ENCODE results near the gene TMCO4.

The TMCO4 gene

GRCh38 chr1:19747761-19748160, 52.0 kb downstream of the TMCO4 start:
- no peak for ATAC-seq
- TF ChIP-seq, protein P1, sequence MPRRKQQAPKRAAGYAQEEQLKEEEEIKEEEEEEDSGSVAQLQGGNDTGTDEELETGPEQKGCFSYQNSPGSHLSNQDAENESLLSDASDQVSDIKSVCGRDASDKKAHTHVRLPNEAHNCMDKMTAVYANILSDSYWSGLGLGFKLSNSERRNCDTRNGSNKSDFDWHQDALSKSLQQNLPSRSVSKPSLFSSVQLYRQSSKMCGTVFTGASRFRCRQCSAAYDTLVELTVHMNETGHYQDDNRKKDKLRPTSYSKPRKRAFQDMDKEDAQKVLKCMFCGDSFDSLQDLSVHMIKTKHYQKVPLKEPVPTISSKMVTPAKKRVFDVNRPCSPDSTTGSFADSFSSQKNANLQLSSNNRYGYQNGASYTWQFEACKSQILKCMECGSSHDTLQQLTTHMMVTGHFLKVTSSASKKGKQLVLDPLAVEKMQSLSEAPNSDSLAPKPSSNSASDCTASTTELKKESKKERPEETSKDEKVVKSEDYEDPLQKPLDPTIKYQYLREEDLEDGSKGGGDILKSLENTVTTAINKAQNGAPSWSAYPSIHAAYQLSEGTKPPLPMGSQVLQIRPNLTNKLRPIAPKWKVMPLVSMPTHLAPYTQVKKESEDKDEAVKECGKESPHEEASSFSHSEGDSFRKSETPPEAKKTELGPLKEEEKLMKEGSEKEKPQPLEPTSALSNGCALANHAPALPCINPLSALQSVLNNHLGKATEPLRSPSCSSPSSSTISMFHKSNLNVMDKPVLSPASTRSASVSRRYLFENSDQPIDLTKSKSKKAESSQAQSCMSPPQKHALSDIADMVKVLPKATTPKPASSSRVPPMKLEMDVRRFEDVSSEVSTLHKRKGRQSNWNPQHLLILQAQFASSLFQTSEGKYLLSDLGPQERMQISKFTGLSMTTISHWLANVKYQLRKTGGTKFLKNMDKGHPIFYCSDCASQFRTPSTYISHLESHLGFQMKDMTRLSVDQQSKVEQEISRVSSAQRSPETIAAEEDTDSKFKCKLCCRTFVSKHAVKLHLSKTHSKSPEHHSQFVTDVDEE (CRISPR knock-in tag; IDR thresholded peaks at IDR 0.05), result no peak
- TF ChIP-seq ZFP30 (CRISPR knock-in tag; IDR thresholded peaks at IDR 0.05) (no peak), TOX (CRISPR knock-in tag; IDR thresholded peaks at IDR 0.05; ENCODE audit: borderline replicate concordance) (no peak), ZNF565 (CRISPR knock-in tag; conservative IDR thresholded peaks at IDR 0.05; ENCODE audit: low read depth) (no peak), BACH2 (CRISPR knock-in tag; IDR thresholded peaks at IDR 0.05; ENCODE audit: borderline replicate concordance) (no peak), ARNTL (CRISPR knock-in tag; IDR thresholded peaks at IDR 0.05; ENCODE audit: borderline replicate concordance, low read depth) (no peak), ISL1 (CRISPR knock-in tag; IDR thresholded peaks at IDR 0.05) (no peak), TCF4 (CRISPR knock-in tag; IDR thresholded peaks at IDR 0.05; ENCODE audit: borderline replicate concordance) (no peak), ZC3H10 (CRISPR knock-in tag; IDR thresholded peaks at IDR 0.05) (no peak), SNAI2 (CRISPR knock-in tag; IDR thresholded peaks at IDR 0.05) (no peak), ZNF70 (CRISPR knock-in tag; IDR thresholded peaks at IDR 0.05) (no peak), PPARA (CRISPR knock-in tag; IDR thresholded peaks at IDR 0.05; ENCODE audit: borderline replicate concordance) (no peak), PATZ1 (CRISPR knock-in tag; IDR thresholded peaks at IDR 0.05; ENCODE audit: borderline replicate concordance) (no peak), ZFP3 (CRISPR knock-in tag; IDR thresholded peaks at IDR 0.05) (no peak), CSDC2 (CRISPR knock-in tag; IDR thresholded peaks at IDR 0.05) (no peak), ZNF8 (CRISPR knock-in tag; IDR thresholded peaks at IDR 0.05) (no peak), GLIS3 (CRISPR knock-in tag; IDR thresholded peaks at IDR 0.05) (no peak), ESRRG (CRISPR knock-in tag; IDR thresholded peaks at IDR 0.05) (no peak)
- TF ChIP-seq, protein P2, sequence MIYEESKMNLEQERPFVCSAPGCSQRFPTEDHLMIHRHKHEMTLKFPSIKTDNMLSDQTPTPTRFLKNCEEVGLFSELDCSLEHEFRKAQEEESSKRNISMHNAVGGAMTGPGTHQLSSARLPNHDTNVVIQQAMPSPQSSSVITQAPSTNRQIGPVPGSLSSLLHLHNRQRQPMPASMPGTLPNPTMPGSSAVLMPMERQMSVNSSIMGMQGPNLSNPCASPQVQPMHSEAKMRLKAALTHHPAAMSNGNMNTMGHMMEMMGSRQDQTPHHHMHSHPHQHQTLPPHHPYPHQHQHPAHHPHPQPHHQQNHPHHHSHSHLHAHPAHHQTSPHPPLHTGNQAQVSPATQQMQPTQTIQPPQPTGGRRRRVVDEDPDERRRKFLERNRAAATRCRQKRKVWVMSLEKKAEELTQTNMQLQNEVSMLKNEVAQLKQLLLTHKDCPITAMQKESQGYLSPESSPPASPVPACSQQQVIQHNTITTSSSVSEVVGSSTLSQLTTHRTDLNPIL (CRISPR knock-in tag; IDR thresholded peaks at IDR 0.05; ENCODE audit: low read depth), result no peak
- TF ChIP-seq, protein P3, sequence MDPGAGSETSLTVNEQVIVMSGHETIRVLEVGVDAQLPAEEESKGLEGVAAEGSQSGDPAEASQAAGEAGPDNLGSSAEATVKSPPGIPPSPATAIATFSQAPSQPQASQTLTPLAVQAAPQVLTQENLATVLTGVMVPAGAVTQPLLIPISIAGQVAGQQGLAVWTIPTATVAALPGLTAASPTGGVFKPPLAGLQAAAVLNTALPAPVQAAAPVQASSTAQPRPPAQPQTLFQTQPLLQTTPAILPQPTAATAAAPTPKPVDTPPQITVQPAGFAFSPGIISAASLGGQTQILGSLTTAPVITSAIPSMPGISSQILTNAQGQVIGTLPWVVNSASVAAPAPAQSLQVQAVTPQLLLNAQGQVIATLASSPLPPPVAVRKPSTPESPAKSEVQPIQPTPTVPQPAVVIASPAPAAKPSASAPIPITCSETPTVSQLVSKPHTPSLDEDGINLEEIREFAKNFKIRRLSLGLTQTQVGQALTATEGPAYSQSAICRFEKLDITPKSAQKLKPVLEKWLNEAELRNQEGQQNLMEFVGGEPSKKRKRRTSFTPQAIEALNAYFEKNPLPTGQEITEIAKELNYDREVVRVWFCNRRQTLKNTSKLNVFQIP (CRISPR knock-in tag; IDR thresholded peaks at IDR 0.05; ENCODE audit: borderline replicate concordance, low read depth), result no peak

- TF ChIP-seq PPARA (CRISPR knock-in tag; IDR thresholded peaks at IDR 0.05; ENCODE audit: borderline replicate concordance) (no peak), SNAI2 (CRISPR knock-in tag; IDR thresholded peaks at IDR 0.05) (no peak), PATZ1 (CRISPR knock-in tag; IDR thresholded peaks at IDR 0.05; ENCODE audit: borderline replicate concordance) (no peak), ARNTL (CRISPR knock-in tag; IDR thresholded peaks at IDR 0.05; ENCODE audit: borderline replicate concordance, low read depth) (no peak), ZNF8 (CRISPR knock-in tag; IDR thresholded peaks at IDR 0.05) (no peak), ZC3H10 (CRISPR knock-in tag; IDR thresholded peaks at IDR 0.05) (no peak), ZFP3 (CRISPR knock-in tag; IDR thresholded peaks at IDR 0.05) (no peak), GLIS3 (CRISPR knock-in tag; IDR thresholded peaks at IDR 0.05) (no peak), BACH2 (CRISPR knock-in tag; IDR thresholded peaks at IDR 0.05; ENCODE audit: borderline replicate concordance) (no peak), OSR1 (CRISPR knock-in tag; IDR thresholded peaks at IDR 0.05) (no peak), CSRNP3 (CRISPR knock-in tag; IDR thresholded peaks at IDR 0.05) (no peak), TOX (CRISPR knock-in tag; IDR thresholded peaks at IDR 0.05; ENCODE audit: borderline replicate concordance) (no peak)
- TF ChIP-seq, protein P1 (CRISPR knock-in tag; IDR thresholded peaks at IDR 0.05), result no peak
- no peak for ATAC-seq
These were observed 54.8 kb downstream of the TMCO4 start for GRCh38 chr1:19744886-19745285.
